HepG2 (cell line): Measurements from ENCODE around the gene GCC1. TPM values are rescaled to one million over a fixed set of nuclear protein-coding genes. Genes with fewer than 3 reads are reported as not detected.

ENCODE experiments used
- ADNP ChIP-seq: sonication (generic); formaldehyde crosslinking; IDR thresholded peaks from 2 replicates; pipeline ENCODE4 v1.4.0; 2020; ENCODE audit warnings: missing genetic modification reagents
- BCL6 ChIP-seq: IDR thresholded peaks from 2 replicates; pipeline ENCODE4 v1.6.1; 2016; ENCODE audit warnings: missing genetic modification reagents, missing compliant biosample characterization
- FOXO1 ChIP-seq: sonication (generic); formaldehyde crosslinking; IDR thresholded peaks from 2 replicates; pipeline ENCODE4 v1.4.0; 2020; ENCODE audit warnings: missing genetic modification reagents
- IKZF1 ChIP-seq: fragments of 450-650 bp; IDR thresholded peaks from 2 replicates; pipeline ENCODE4 v1.7.1; 2016
- NR1H2 ChIP-seq: sonication (generic); formaldehyde crosslinking; IDR thresholded peaks from 2 replicates; pipeline ENCODE4 v1.8.1; 2022; ENCODE audit warnings: low read depth, missing genetic modification reagents, borderline replicate concordance
- PHB2 ChIP-seq: fragments of 450-650 bp; IDR thresholded peaks from 2 replicates; pipeline ENCODE4 v1.6.1; 2018; ENCODE audit not compliant: partially characterized antibody
- SALL1 ChIP-seq: sonication (generic); formaldehyde crosslinking; IDR thresholded peaks from 2 replicates; pipeline ENCODE4 v1.8.0; 2022; ENCODE audit warnings: mild to moderate bottlenecking, missing genetic modification reagents
- SATB2 ChIP-seq: sonication (generic); formaldehyde crosslinking; IDR thresholded peaks from 2 replicates; pipeline ENCODE4 v1.5.0; 2020; ENCODE audit warnings: missing genetic modification reagents
- SIN3A ChIP-seq: IDR thresholded peaks from 2 replicates; pipeline ENCODE4 v1.6.1; 2011; ENCODE audit warnings: low read depth, mild to moderate bottlenecking, control low read depth, low read length, borderline replicate concordance
- THAP11 ChIP-seq: IDR thresholded peaks from 2 replicates; pipeline ENCODE4 v1.6.1; 2016; ENCODE audit warnings: missing biosample characterization, missing genetic modification reagents
- ZNF274 ChIP-seq: sonication (generic); formaldehyde crosslinking; IDR thresholded peaks from 2 replicates; pipeline ENCODE4 v1.5.1; 2020; ENCODE audit warnings: mild to moderate bottlenecking, missing genetic modification reagents
- polyA plus RNA-seq, 8 experiments: library from polyadenylated mRNA; depleted of rRNA in 3 of 8; stranded (reverse) in 7 of 8; unstranded in 1 of 8; fragments of >200 nt; fragmentation: Illumina TruSeq in 4 of 8; extraction: Trizol in 4 of 8; gene quantifications; 2 replicates each; pipeline versions ENCODE4 v1.2.1 to v1.2.3, GENCODE V29; 2011 to 2016; ENCODE audit warnings: low read depth in 4 of 8, missing spikeins in 1 of 8, mixed read lengths in 1 of 8; ENCODE audit not compliant: insufficient read depth in 1 of 8
- total RNA-seq, 5 experiments: library from RNA; depleted of rRNA; stranded (reverse); fragments of >200 nt; fragmentation: Illumina TruSeq; extraction: Trizol; gene quantifications; 2 replicates each; pipeline ENCODE4 v1.2.3, GENCODE V29; 2016; ENCODE audit warnings: low read depth in 1 of 5
- TF ChIP-seq, protein P1 (sequence below), 2 experiments: IDR thresholded peaks; 2 replicates each; pipeline ENCODE4 v1.6.1; 2011 to 2012; ENCODE audit warnings: low read length in 2 of 2, borderline replicate concordance in 1 of 2, low read depth in 1 of 2, mild to moderate bottlenecking in 1 of 2, moderate library complexity in 1 of 2
- TF ChIP-seq, protein P2 (sequence below): sonication (generic); formaldehyde crosslinking; IDR thresholded peaks from 2 replicates; pipeline ENCODE4 v1.4.0; 2020; ENCODE audit warnings: missing genetic modification reagents
- TF ChIP-seq, protein P3 (sequence below): sonication (generic); formaldehyde crosslinking; IDR thresholded peaks from 2 replicates; pipeline ENCODE4 v1.4.0; 2020; ENCODE audit warnings: missing genetic modification reagents, borderline replicate concordance
- TF ChIP-seq, protein P4 (sequence below): sonication (generic); formaldehyde crosslinking; IDR thresholded peaks from 2 replicates; pipeline ENCODE4 v1.5.0; 2020; ENCODE audit warnings: mild to moderate bottlenecking, missing genetic modification reagents
- TF ChIP-seq, protein P5 (sequence below): sonication (generic); formaldehyde crosslinking; IDR thresholded peaks from 2 replicates; pipeline ENCODE4 v1.4.0; 2020; ENCODE audit warnings: low read depth, missing genetic modification reagents

GCC1 gene
- total and polyA plus RNA-seq, 2 of the 13 experiments (the other 11 are each of a cell fraction or from before 2014, with no cell fraction given): 2.5 to 15.3 TPM

DNA sequence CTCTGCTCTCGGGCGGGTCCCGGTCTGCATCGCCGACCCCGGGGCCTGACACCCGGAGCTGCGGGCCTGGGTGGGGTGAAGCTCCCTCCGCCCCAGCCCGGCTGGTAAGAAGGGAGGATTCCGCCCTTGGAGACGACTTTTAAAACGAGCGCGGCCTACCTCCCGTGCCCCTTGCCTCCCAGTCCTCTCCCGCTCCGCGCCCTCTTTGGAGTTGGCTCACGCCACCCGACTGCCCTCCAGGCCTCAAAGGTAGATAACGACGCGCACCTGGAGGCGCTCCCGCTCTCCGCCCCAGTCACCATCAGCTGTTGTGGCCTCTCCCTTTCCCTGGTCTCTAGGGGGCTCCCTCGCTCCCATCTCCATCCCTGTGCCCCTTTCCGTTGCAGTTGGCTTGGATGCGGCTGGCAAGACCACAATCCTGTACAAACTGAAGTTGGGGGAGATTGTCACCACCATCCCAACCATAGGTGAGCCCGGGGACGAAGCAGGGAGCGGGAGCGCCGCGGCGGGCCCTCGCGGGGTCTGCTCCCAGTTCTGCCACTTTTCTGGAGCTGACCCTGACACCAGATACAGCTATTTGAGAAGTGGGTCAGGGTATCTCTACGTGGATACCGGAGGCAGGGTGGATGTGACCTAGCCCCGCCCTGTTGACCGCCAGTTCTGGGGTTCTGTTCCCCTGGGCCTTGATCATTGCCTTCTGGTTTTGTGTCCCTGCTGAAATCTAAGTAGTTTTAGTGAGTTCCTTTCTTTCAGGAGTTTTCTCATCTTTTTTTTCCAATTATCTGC lies 3.5 kb upstream of the GCC1 start (continued):
- TF ChIP-seq, protein P1, sequence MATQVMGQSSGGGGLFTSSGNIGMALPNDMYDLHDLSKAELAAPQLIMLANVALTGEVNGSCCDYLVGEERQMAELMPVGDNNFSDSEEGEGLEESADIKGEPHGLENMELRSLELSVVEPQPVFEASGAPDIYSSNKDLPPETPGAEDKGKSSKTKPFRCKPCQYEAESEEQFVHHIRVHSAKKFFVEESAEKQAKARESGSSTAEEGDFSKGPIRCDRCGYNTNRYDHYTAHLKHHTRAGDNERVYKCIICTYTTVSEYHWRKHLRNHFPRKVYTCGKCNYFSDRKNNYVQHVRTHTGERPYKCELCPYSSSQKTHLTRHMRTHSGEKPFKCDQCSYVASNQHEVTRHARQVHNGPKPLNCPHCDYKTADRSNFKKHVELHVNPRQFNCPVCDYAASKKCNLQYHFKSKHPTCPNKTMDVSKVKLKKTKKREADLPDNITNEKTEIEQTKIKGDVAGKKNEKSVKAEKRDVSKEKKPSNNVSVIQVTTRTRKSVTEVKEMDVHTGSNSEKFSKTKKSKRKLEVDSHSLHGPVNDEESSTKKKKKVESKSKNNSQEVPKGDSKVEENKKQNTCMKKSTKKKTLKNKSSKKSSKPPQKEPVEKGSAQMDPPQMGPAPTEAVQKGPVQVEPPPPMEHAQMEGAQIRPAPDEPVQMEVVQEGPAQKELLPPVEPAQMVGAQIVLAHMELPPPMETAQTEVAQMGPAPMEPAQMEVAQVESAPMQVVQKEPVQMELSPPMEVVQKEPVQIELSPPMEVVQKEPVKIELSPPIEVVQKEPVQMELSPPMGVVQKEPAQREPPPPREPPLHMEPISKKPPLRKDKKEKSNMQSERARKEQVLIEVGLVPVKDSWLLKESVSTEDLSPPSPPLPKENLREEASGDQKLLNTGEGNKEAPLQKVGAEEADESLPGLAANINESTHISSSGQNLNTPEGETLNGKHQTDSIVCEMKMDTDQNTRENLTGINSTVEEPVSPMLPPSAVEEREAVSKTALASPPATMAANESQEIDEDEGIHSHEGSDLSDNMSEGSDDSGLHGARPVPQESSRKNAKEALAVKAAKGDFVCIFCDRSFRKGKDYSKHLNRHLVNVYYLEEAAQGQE (IDR thresholded peaks at IDR 0.05; ENCODE audit: borderline replicate concordance in 1 of 2, low read depth in 1 of 2, low read length in 2 of 2): no peak
- TF ChIP-seq, protein P2, sequence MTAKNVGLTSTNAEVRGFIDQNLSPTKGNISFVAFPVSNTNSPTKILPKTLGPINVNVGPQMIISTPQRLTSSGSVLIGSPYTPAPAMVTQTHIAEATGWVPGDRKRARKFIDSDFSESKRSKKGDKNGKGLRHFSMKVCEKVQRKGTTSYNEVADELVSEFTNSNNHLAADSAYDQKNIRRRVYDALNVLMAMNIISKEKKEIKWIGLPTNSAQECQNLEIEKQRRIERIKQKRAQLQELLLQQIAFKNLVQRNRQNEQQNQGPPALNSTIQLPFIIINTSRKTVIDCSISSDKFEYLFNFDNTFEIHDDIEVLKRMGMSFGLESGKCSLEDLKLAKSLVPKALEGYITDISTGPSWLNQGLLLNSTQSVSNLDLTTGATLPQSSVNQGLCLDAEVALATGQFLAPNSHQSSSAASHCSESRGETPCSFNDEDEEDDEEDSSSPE: peak; percentile 61
- TF ChIP-seq IKZF1: no peak
- TF ChIP-seq, protein P3, sequence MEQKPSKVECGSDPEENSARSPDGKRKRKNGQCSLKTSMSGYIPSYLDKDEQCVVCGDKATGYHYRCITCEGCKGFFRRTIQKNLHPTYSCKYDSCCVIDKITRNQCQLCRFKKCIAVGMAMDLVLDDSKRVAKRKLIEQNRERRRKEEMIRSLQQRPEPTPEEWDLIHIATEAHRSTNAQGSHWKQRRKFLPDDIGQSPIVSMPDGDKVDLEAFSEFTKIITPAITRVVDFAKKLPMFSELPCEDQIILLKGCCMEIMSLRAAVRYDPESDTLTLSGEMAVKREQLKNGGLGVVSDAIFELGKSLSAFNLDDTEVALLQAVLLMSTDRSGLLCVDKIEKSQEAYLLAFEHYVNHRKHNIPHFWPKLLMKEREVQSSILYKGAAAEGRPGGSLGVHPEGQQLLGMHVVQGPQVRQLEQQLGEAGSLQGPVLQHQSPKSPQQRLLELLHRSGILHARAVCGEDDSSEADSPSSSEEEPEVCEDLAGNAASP (CRISPR knock-in tag): peak; percentile 53
- TF ChIP-seq FOXO1 (CRISPR knock-in tag): no peak
- TF ChIP-seq SALL1 (CRISPR knock-in tag): peak; percentile 44; the same call in 1 of the 2 replicates
- no peak for TF ChIP-seq ZNF274
- no peak for TF ChIP-seq SATB2 (CRISPR knock-in tag)
- TF ChIP-seq, protein P4, sequence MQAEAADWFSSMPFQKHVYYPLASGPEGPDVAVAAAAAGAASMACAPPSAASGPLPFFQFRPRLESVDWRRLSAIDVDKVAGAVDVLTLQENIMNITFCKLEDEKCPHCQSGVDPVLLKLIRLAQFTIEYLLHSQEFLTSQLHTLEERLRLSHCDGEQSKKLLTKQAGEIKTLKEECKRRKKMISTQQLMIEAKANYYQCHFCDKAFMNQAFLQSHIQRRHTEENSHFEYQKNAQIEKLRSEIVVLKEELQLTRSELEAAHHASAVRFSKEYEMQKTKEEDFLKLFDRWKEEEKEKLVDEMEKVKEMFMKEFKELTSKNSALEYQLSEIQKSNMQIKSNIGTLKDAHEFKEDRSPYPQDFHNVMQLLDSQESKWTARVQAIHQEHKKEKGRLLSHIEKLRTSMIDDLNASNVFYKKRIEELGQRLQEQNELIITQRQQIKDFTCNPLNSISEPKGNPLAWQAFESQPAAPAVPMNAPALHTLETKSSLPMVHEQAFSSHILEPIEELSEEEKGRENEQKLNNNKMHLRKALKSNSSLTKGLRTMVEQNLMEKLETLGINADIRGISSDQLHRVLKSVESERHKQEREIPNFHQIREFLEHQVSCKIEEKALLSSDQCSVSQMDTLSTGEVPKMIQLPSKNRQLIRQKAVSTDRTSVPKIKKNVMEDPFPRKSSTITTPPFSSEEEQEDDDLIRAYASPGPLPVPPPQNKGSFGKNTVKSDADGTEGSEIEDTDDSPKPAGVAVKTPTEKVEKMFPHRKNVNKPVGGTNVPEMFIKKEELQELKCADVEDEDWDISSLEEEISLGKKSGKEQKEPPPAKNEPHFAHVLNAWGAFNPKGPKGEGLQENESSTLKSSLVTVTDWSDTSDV (CRISPR knock-in tag): no peak; the same call in 1 of the 2 replicates
- TF ChIP-seq, protein P5, sequence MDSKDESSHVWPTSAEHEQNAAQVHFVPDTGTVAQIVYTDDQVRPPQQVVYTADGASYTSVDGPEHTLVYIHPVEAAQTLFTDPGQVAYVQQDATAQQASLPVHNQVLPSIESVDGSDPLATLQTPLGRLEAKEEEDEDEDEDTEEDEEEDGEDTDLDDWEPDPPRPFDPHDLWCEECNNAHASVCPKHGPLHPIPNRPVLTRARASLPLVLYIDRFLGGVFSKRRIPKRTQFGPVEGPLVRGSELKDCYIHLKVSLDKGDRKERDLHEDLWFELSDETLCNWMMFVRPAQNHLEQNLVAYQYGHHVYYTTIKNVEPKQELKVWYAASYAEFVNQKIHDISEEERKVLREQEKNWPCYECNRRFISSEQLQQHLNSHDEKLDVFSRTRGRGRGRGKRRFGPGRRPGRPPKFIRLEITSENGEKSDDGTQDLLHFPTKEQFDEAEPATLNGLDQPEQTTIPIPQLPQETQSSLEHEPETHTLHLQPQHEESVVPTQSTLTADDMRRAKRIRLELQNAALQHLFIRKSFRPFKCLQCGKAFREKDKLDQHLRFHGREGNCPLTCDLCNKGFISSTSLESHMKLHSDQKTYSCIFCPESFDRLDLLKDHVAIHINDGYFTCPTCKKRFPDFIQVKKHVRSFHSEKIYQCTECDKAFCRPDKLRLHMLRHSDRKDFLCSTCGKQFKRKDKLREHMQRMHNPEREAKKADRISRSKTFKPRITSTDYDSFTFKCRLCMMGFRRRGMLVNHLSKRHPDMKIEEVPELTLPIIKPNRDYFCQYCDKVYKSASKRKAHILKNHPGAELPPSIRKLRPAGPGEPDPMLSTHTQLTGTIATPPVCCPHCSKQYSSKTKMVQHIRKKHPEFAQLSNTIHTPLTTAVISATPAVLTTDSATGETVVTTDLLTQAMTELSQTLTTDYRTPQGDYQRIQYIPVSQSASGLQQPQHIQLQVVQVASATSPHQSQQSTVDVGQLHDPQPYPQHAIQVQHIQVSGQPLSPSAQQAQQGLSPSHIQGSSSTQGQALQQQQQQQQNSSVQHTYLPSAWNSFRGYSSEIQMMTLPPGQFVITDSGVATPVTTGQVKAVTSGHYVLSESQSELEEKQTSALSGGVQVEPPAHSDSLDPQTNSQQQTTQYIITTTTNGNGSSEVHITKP (CRISPR knock-in tag): 0 out of 2 replicates have a peak, but pooled peaks have one; percentile 19
- TF ChIP-seq SIN3A: peak; percentile 60; the same call in 1 of the 2 replicates
- TF ChIP-seq PHB2: no peak
- no peak for TF ChIP-seq ADNP (CRISPR knock-in tag)
- no peak for TF ChIP-seq BCL6 (CRISPR knock-in tag)
- no peak for TF ChIP-seq NR1H2 (CRISPR knock-in tag)
- TF ChIP-seq THAP11 (CRISPR knock-in tag): no peak; the same call in 1 of the 2 replicates
